Right cardiac atrium (tissue), 5 donors: Measurements from ENCODE around the gene MCHR1. TPM values are rescaled to one million over a fixed set of nuclear protein-coding genes. Genes with fewer than 3 reads are reported as not detected.
"Not testable (repeated sequence)": the region's sequence is repeated elsewhere in the genome, so short reads cannot be mapped to it uniquely, and the experiment has no call there.

ENCODE experiments used
- ATAC-seq, 2 donors: fragments of 200-7000 bp; cut with Tn5 transposase; one replicate each; pipeline versions ENCODE4 v1.8.0 to v1.9.1; 2020; ENCODE audit warnings: moderate library complexity in 2 of 2, mild to moderate bottlenecking in 1 of 2
- DNase-seq, 3 donors: peaks; one replicate each; pipeline ENCODE4 v3.0.0-alpha.2; 2020
- H3K27ac ChIP-seq: one replicate; pipeline ENCODE4 v1.5.1; 2013; ENCODE audit warnings: mild to moderate bottlenecking, low read length, control low read depth, moderate library complexity
- H3K27me3 ChIP-seq: one replicate; pipeline ENCODE4 v1.6.1; 2013; ENCODE audit not compliant: control insufficient read depth, insufficient read depth
- H3K4me1 ChIP-seq: one replicate; pipeline ENCODE4 v1.6.1; 2013; ENCODE audit warnings: low read length; ENCODE audit not compliant: control insufficient read depth, insufficient read depth
- H3K4me3 ChIP-seq: one replicate; pipeline ENCODE4 v1.5.1; 2013; ENCODE audit warnings: low read length, control low read depth
- H3K9me3 ChIP-seq: one replicate; pipeline ENCODE4 v1.6.1; 2013; ENCODE audit warnings: low read length; ENCODE audit not compliant: control insufficient read depth
- WGBS: extraction: QIAGEN DNeasy Blood & Tissue Kit; methylation state at CpG from one replicate; pipeline ENCODE4 v1.1.7; 2013; 5-methylcytosine and 5-hydroxymethylcytosine counted together
- intact Hi-C, 4 donors: fragments of 100-400 bp; cut with DNase I; formaldehyde crosslinking; loops; one replicate each; pipeline versions ENCODE4 v1.11.0 to v1.14.0; 2022 to 2023
- polyA plus RNA-seq: library from polyadenylated mRNA; stranded (reverse); fragments of 200-250 nt; gene quantifications from one replicate; pipeline ENCODE4 v1.2.3, GENCODE V29; 2013
- total RNA-seq, 4 donors: library from RNA; stranded (reverse); fragmentation: NEBNext Ultra II Directional; extraction: Animal tissue kit (Norgen Biotek cat#: 25700); gene quantifications; one replicate each; pipeline ENCODE4 v1.2.1, GENCODE V29; 2021
- donor health status: healthy with polysubstance abuse.
- donor health status: DM: no; HTN: yes; CAD: no.
- donor health status: DM: no; HTN: no; CAD: no.
- donor health status: DM: no; HTN: yes; CAD: no; lungs with severe emphysema.
- donor health status: DM: yes; HTN: yes; CAD: no.

MCHR1 gene
- total and polyA plus RNA-seq, 5 donors = 1.3 to 3.2 (median 2.0) TPM

- H3K9me3 ChIP-seq = no peaks in the 10 kb centered on the region
- no peak overlapping the region for H3K4me3 ChIP-seq
- ATAC-seq (no peak), DNase-seq (peak in 1 of 3 donors; percentile 42)
- 97% methylated on average over 17 of the region's 17 CpGs for WGBS
- no peak overlapping the region for H3K27ac ChIP-seq
- peaks cover 4% of the 10 kb centered on the region for H3K4me1 ChIP-seq
- intact Hi-C loops = loop anchor here in 1 of 4 donors (5.0 kb wide), 2 partner anchors 126 to 206 kb away; no protein-coding TSS in a partner anchor
- H3K27me3 ChIP-seq = no peaks in the 10 kb centered on the region
These were observed 41.0 kb upstream of the MCHR1 start for GRCh38 chr22:40638261-40638660.

DNA sequence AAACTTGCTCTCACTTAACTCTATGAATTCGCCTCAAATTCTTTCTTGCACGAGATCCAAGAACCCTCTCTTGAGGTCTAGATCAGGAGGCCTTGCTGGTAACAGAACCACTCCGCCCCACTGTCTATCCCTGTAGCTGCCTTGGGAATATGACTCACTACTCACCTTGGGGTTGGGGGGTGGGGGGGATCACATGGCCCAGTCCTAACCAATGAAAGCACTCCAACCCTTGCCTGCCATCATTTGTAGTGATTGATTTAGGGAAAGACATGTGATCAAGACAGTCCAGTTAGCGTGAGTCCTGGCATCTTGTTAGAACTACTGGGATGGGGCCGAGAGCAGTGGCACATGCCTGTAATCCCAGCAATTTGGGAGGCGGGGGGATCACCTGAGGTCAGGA, 38.0 kb upstream of the MCHR1 start:
- DNase-seq (no peak), ATAC-seq (no peak)
- H3K27me3 ChIP-seq = no peaks in the 10 kb centered on the region
- no peak overlapping the region for H3K4me3 ChIP-seq
- intact Hi-C loops = loop anchor here in 3 of 4 donors (10.0 kb wide), 2 partner anchors 86 to 116 kb away; no protein-coding TSS in a partner anchor
- no peak overlapping the region for H3K27ac ChIP-seq
- 96% methylated on average over 6 of the region's 6 CpGs for WGBS
- H3K4me1 ChIP-seq = peaks cover 5% of the 10 kb centered on the region
- no peaks in the 10 kb centered on the region for H3K9me3 ChIP-seq

DNA sequence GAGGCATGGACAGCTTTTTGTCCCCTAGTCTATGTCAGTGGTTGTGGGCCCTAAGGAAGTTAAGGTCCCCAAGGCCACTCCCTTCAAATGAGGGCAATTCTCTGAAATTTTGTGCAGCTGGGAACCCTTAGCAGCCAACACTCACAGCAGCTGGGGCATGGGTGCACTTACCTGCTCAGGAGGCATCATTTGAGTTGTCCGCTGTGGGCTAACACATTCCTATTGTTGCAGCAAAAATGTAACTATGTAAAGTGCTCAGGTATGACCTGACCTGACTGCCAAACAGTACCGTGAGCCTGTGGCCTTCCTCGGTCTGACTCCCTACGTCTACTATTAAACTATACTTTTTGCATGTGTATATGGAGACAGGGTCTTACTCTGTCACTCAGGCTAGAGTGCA, 37.0 kb upstream of the MCHR1 start:
- ATAC-seq (no peak), DNase-seq (no peak)
- Histone ChIP-seq H3K4me3 (no peak overlapping the region), H3K9me3 (no peaks in the 10 kb centered on the region), H3K27me3 (no peaks in the 10 kb centered on the region), H3K27ac (no peak overlapping the region), H3K4me1 (peaks cover 5% of the 10 kb centered on the region)
- intact Hi-C loops = loop anchor here in 3 of 4 donors (10.0 kb wide), 2 partner anchors 88 to 118 kb away; no protein-coding TSS in a partner anchor
- 93% methylated on average over 4 of the region's 4 CpGs for WGBS

- no peak overlapping the region for H3K27ac ChIP-seq
- no peaks in the 10 kb centered on the region for H3K9me3 ChIP-seq
- no peak for ATAC-seq
- intact Hi-C loops = loop anchor here (2.0 to 10.0 kb wide), 5 partner anchors 91 to 209 kb away; no protein-coding TSS in a partner anchor
- no peak for DNase-seq
- no peak overlapping the region for H3K4me3 ChIP-seq
- 62% methylated on average over 4 of the region's 4 CpGs for WGBS
- no peaks in the 10 kb centered on the region for H3K27me3 ChIP-seq
- H3K4me1 ChIP-seq = peaks cover 2% of the 10 kb centered on the region
These were observed 33.6 kb upstream of the MCHR1 start for GRCh38 chr22:40645579-40646197.

GRCh38 chr22:40648386-40648785, 30.9 kb upstream of the MCHR1 start:
- intact Hi-C loops = loop anchor here (5.0 to 10.0 kb wide), 4 partner anchors 94 to 211 kb away; no protein-coding TSS in a partner anchor
- no peak for ATAC-seq
- WGBS = 96% methylated on average over 10 of the region's 10 CpGs

DNA sequence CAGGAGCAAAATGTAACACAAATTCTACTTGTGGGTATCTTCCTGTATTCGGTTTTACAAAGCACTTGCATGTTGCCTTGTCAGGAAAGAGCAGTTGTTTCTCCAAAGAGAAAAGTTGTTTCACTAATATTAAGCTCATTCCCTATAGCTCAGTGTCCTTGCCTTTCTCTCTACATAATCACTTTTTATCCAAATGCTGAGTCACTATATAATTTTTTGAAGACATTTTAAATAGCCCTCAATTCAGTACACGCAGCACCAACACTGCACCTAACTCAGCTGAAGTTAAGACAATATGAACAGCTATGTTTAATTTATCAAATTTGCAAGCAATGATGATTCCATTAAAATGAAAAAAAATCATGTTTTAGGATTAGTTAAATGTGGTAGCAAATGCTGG, 28.2 kb upstream of the MCHR1 start:
- H3K27ac ChIP-seq = no peak overlapping the region
- peaks cover 10% of the 10 kb centered on the region for H3K4me1 ChIP-seq

More at GRCh38 chr22:40648386-40648785, 30.9 kb upstream of the MCHR1 start:
- no peaks in the 10 kb centered on the region for H3K9me3 ChIP-seq
- H3K4me1 ChIP-seq = peaks cover 7% of the 10 kb centered on the region
- no peak for DNase-seq
- no peak overlapping the region for H3K27ac ChIP-seq
- H3K4me3 ChIP-seq = no peak overlapping the region
- H3K27me3 ChIP-seq = no peaks in the 10 kb centered on the region

DNA sequence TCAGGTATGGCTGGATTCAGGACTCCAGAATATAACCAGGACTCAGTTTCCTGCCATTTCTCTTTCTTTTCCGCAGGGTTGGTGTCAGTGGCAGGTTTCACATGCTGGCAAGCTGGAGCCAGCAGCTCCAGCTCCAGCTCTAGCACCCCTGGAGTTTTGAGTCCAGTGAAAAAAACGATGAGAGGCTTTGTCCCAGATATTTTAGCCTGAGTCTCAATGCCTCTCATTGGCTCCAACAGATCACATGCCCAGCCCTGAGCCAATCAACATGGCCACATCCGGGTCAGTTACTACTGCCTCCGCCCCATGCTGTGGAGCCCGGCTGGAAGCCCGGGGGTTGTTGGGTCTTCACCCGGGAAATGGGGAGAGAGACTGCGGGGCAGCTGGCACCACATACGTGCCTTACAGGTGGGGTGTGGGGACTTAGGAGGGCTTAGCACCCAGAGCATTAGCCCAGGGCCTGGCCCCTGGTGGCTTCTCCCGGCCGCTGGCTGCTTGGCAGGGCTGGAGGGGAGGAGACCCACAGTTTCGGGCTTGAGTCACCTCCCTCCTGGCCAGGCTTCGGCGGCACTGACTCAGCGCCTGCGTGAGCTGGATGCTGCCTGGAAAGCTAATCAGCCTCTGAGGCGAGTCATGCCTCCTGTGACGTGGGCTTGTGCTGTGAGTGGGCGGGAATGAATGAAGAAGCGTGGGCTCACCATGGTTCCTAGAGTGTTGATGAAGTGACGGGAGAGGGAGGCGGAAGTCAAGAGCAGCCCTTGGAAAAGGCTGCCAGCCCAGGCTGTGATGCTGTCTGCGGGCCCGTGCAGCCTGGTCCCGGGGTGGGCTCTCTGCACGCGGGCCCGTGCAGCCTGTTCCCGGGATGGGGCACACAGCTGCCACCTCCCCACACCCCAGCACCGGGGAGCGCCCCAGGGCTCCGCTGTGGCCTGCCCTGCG, 27.5 kb upstream of the MCHR1 start:
- peak; percentile 96 for ATAC-seq
- peaks cover 10% of the 10 kb centered on the region for H3K4me1 ChIP-seq
- intact Hi-C loops = no loop called here
- H3K27ac ChIP-seq = peak overlapping the region; percentile 96
- H3K27me3 ChIP-seq = no peaks in the 10 kb centered on the region
- peak; percentile 98 for DNase-seq
- WGBS = 19% methylated on average over 33 of the region's 33 CpGs
- no peaks in the 10 kb centered on the region for H3K9me3 ChIP-seq
- H3K4me3 ChIP-seq = peak overlapping the region; percentile 59

More for the DNA sequence above, 28.2 kb upstream of the MCHR1 start:
- Histone ChIP-seq H3K27me3 (no peaks in the 10 kb centered on the region), H3K4me3 (no peak overlapping the region), H3K9me3 (no peaks in the 10 kb centered on the region)
- DNase-seq (no peak), ATAC-seq (no peak)
- 61% methylated on average over 2 of the region's 2 CpGs for WGBS
- intact Hi-C loops = no loop called here

- peak overlapping the region; percentile 64 for H3K27ac ChIP-seq
These were observed 25.9 kb upstream of the MCHR1 start for GRCh38 chr22:40653361-40653760.

GRCh38 chr22:40654522-40655167, 24.6 kb upstream of the MCHR1 start:
- ATAC-seq (peak; percentile 24 to 57), DNase-seq (peak; percentile 65 to 87 (median 86))
- H3K27me3 ChIP-seq = no peaks in the 10 kb centered on the region
- WGBS = 13% methylated on average over 11 of the region's 11 CpGs
- H3K9me3 ChIP-seq = no peaks in the 10 kb centered on the region
- intact Hi-C loops = no loop called here
- no peak overlapping the region for H3K4me3 ChIP-seq
- H3K4me1 ChIP-seq = peaks cover 10% of the 10 kb centered on the region
- H3K27ac ChIP-seq = peak overlapping the region; percentile 22

More at GRCh38 chr22:40653361-40653760, 25.9 kb upstream of the MCHR1 start:
- DNase-seq = peak in 1 of 3 donors; percentile 39
- Histone ChIP-seq H3K27me3 (no peaks in the 10 kb centered on the region), H3K9me3 (no peaks in the 10 kb centered on the region), H3K4me3 (no peak overlapping the region), H3K4me1 (peaks cover 10% of the 10 kb centered on the region)
- 91% methylated on average over 9 of the region's 9 CpGs for WGBS
- intact Hi-C loops = no loop called here
- no peak for ATAC-seq

DNA sequence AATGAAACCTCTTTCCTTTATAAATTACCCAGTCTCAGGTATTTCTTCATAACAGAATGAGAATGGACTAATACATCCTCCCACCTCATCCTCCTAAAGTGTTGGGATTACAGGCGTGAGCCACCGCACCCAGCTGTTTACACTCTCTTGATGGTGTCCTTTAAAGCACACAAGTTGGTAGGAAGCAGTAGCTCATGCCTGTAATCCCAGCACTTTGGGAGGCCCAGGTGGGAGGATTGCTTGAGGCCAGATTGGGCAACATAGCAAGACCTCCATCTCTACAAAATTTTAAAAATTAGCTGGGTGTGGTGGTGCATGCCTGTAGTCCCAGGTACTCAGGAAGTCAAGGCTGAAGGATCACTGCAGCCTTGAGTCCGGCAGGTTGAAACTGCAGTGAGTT, 23.3 kb upstream of the MCHR1 start:
- H3K4me3 ChIP-seq, H3K27me3 ChIP-seq, H3K27ac ChIP-seq, intact Hi-C loops, DNase-seq, H3K9me3 ChIP-seq, ATAC-seq: not testable (repeated sequence)
- peaks cover 10% of the 10 kb centered on the region for H3K4me1 ChIP-seq
- WGBS = 98% methylated on average over 3 of the region's 3 CpGs
